IMR-90 (cell line): ENCODE data around the gene CTF1. TPM values are rescaled to one million over a fixed set of nuclear protein-coding genes. Genes with fewer than 3 reads are reported as not detected.

Experiments
- ATAC-seq: fragments of 200-7000 bp; cut with Tn5 transposase; 2 replicates; pipeline ENCODE4 v1.9.1; 2020; ENCODE audit warnings: low read depth, mild to moderate bottlenecking, moderate library complexity
- BruUV-seq: library from RNA; stranded (reverse); fragments of 400-500 nt; replicated peaks from 2 replicates; lab custom pipeline; 2021; lab: Mats Ljungman, UMichigan
- CTCF ChIA-PET: fragments of 300-600 bp; formaldehyde crosslinking; extraction: SDS; loops from one replicate; lab custom pipeline; 2021; ENCODE audit warnings: antibody characterized with exemption; lab: Yijun Ruan, JAX
- POLR2A ChIA-PET: fragments of 300-600 bp; sonication (Branson Sonifier 250); formaldehyde crosslinking; loops from one replicate; lab custom pipeline; 2022; ENCODE audit warnings: antibody characterized with exemption; ENCODE audit not compliant: unreplicated experiment; lab: Charles Lee
- DNase-seq: peaks from one replicate; pipeline ENCODE4 v3.0.0; 2013
- H2AFZ ChIP-seq: replicated peaks from 2 replicates; pipeline ENCODE3; 2013; ENCODE audit warnings: low read length, mild to moderate bottlenecking; ENCODE audit not compliant: poor library complexity
- H2AK5ac ChIP-seq: 2 replicates; pipeline ENCODE4 v1.6.1; 2013; ENCODE audit warnings: low read depth, low read length, inconsistent platforms
- H2AK9ac ChIP-seq: replicated peaks from 2 replicates; pipeline ENCODE3; 2013; ENCODE audit warnings: mild to moderate bottlenecking, low read depth, low read length, moderate library complexity; ENCODE audit not compliant: poor library complexity
- H2BK120ac ChIP-seq: 2 replicates; pipeline ENCODE4 v1.6.1; 2013; ENCODE audit warnings: low read depth, low read length, inconsistent platforms
- H2BK15ac ChIP-seq: 3 replicates; pipeline ENCODE4 v1.6.1; 2013; ENCODE audit warnings: low read depth, low read length, inconsistent platforms
- H2BK20ac ChIP-seq: 2 replicates; pipeline ENCODE4 v1.6.1; 2013; ENCODE audit warnings: low read depth, mild to moderate bottlenecking, inconsistent platforms, low read length, moderate library complexity
- H2BK5ac ChIP-seq: 2 replicates; pipeline ENCODE4 v1.6.1; 2013; ENCODE audit warnings: mild to moderate bottlenecking, low read depth, low read length, inconsistent platforms; ENCODE audit not compliant: poor library complexity, severe bottlenecking
- H3K14ac ChIP-seq: replicated peaks from 2 replicates; pipeline ENCODE4 v1.6.1; 2013; ENCODE audit warnings: low read depth, low read length, inconsistent platforms
- H3K18ac ChIP-seq: 2 replicates; pipeline ENCODE4 v1.6.1; 2013; ENCODE audit warnings: low read depth, low read length, control low read depth
- H3K23ac ChIP-seq: 2 replicates; pipeline ENCODE4 v1.6.1; 2013; ENCODE audit warnings: low read depth, low read length, inconsistent platforms
- H3K27ac ChIP-seq: 2 replicates; pipeline ENCODE4 v1.5.1; 2013; ENCODE audit warnings: mild to moderate bottlenecking, control low read depth, low read length; ENCODE audit not compliant: insufficient read depth
- H3K27me3 ChIP-seq: 2 replicates; pipeline ENCODE4 v1.6.1; 2013; ENCODE audit warnings: low read length; ENCODE audit not compliant: control insufficient read depth, insufficient read depth
- H3K36me3 ChIP-seq: 2 replicates; pipeline ENCODE4 v1.6.1; 2013; ENCODE audit warnings: low read length, mixed read lengths; ENCODE audit not compliant: control insufficient read depth, insufficient read depth
- H3K4ac ChIP-seq: 2 replicates; pipeline ENCODE4 v1.6.1; 2013; ENCODE audit warnings: low read depth, low read length, inconsistent platforms
- H3K4me1 ChIP-seq: 2 replicates; pipeline ENCODE4 v1.6.1; 2013; ENCODE audit warnings: low read length, mixed read lengths; ENCODE audit not compliant: control insufficient read depth, insufficient read depth
- H3K4me2 ChIP-seq: 2 replicates; pipeline ENCODE4 v1.6.1; 2013; ENCODE audit warnings: low read depth, mild to moderate bottlenecking, control low read depth, low read length, moderate library complexity
- H3K4me3 ChIP-seq: 2 replicates; pipeline ENCODE4 v1.5.1; 2013; ENCODE audit warnings: low read depth, mild to moderate bottlenecking, control low read depth, low read length, moderate library complexity; ENCODE audit not compliant: insufficient read depth
- H3K56ac ChIP-seq: 2 replicates; pipeline ENCODE4 v1.6.1; 2013; ENCODE audit warnings: low read length, inconsistent platforms; ENCODE audit not compliant: insufficient read depth; ENCODE audit errors: extremely low read depth
- H3K79me1 ChIP-seq, 2 experiments: 2 replicates each; pipeline ENCODE4 v1.6.1; 2013; ENCODE audit warnings: low read length in 2 of 2, inconsistent platforms in 1 of 2, low read depth in 1 of 2
- H3K9ac ChIP-seq: 2 replicates; pipeline ENCODE4 v1.6.1; 2013; ENCODE audit warnings: low read depth, low read length, control low read depth
- H3K9me1 ChIP-seq: 2 replicates; pipeline ENCODE4 v1.6.1; 2013; ENCODE audit warnings: low read length, inconsistent platforms; ENCODE audit not compliant: insufficient read depth
- H3K9me3 ChIP-seq: 2 replicates; pipeline ENCODE4 v1.6.1; 2013; ENCODE audit warnings: low read length; ENCODE audit not compliant: control insufficient read depth, insufficient read depth
- H4K20me1 ChIP-seq: 2 replicates; pipeline ENCODE4 v1.6.1; 2013; ENCODE audit warnings: low read length, inconsistent platforms; ENCODE audit not compliant: insufficient read depth
- H4K5ac ChIP-seq: 2 replicates; pipeline ENCODE4 v1.6.1; 2013; ENCODE audit warnings: mild to moderate bottlenecking, low read depth, low read length, control low read depth
- H4K8ac ChIP-seq, 2 experiments: 2 replicates each; pipeline ENCODE4 v1.6.1; 2013; ENCODE audit warnings: low read depth in 2 of 2, low read length in 2 of 2, control low read depth in 1 of 2, inconsistent platforms in 1 of 2
- H4K91ac ChIP-seq: 2 replicates; pipeline ENCODE4 v1.6.1; 2013; ENCODE audit warnings: low read depth, low read length, inconsistent platforms; ENCODE audit not compliant: insufficient read depth
- CEBPB ChIP-seq: IDR thresholded peaks from 2 replicates; pipeline ENCODE4 v1.6.1; 2012; ENCODE audit warnings: low read depth, low read length, improper control_type of control experiment
- WGBS, 2 experiments: methylation state at CpG; one replicate each; pipeline versions ENCODE4 v1.1.5 to v1.1.7; 2013; ENCODE audit warnings: missing lambda C conversion rate in 2 of 2; ENCODE audit not compliant: insufficient read length in 1 of 2; ENCODE audit errors: extremely low coverage in 2 of 2; 5-methylcytosine and 5-hydroxymethylcytosine counted together
- dilution Hi-C: fragments of 300-500 bp; cut with HindIII; formaldehyde crosslinking; loops from one replicate; pipeline ENCODE4 v1.14.3; 2018; ENCODE audit warnings: low sequenced_read_pairs; ENCODE audit not compliant: unreplicated experiment
- in situ Hi-C: fragments of 300-500 bp; cut with MboI; formaldehyde crosslinking; loops from 3 replicates; pipeline ENCODE4 v1.14.3; 2019; ENCODE audit warnings: low sequenced_read_pairs, inconsistent platforms, mixed read lengths
- intact Hi-C: fragments of 100-400 bp; cut with micrococcal nuclease; formaldehyde crosslinking; loops from 2 replicates; pipeline ENCODE4 v1.10.0; 2022
- polyA plus RNA-seq, 3 experiments: library from polyadenylated mRNA; depleted of rRNA; stranded (reverse); fragments of >200 nt; gene quantifications; 2 replicates each; pipeline ENCODE4 v1.2.3, GENCODE V29; 2012; ENCODE audit warnings: low replicate concordance in 1 of 3
- total RNA-seq: library from RNA; depleted of rRNA; stranded (reverse); fragments of >200 nt; gene quantifications from 2 replicates; pipeline ENCODE4 v1.2.3, GENCODE V29; 2012
- TF ChIP-seq, protein P1 (sequence below): fragments of 150-350 bp; IDR thresholded peaks from 2 replicates; pipeline ENCODE4 v1.6.1; 2017; ENCODE audit warnings: mild to moderate bottlenecking, antibody characterized with exemption, low read length, low read depth

CTF1 gene
- total and polyA plus RNA-seq, 2 of the 4 experiments (the other 2 are of a cell fraction) = 0.18 to 12.9 TPM

DNA sequence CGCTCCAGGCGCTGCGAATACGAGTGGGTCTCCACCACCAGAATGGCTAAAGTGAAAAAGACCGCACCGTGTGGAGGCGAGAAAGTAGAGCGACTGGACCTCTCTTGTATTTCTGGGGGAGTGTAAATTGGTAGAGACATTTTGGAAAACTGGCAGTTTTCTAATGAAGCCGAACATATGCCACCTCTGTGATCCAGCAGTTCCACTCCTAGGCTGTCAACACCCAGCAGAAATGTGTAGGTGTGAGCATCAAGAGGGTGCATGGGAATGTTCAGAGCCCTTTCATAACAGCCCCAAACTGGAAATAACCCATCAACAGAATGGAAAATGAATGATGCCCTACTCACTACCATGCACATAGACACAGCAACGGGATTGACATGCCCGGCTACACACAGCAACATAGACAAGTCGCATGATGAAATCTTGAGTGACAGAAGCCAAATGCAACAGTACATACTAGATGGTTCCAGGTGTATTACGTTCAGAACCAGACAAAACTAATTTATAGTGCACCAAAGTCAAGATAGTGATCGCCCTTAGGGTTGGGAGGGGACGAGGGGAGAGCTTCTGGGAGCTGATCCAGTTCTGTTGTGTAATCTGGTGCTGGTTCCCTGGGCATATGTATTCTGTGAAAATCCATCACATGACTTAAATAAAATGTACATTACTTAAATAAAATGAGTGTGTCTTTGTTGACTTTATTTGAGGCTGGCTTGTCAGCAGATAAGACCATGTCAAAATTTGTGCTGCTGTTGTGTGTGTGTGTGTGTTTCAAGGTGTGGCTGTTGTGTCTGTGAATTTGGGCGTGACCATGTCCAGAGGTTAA lies 1.7 kb upstream of the CTF1 start:
- Histone ChIP-seq H3K79me1 (peaks cover 8 to 54% of the 10 kb centered on the region in 2 experiments; a peak in 3 of 4 replicates), H4K8ac (peak overlapping the region; percentile 98 to 100), H2BK120ac (peak overlapping the region; percentile 98), H3K23ac (peak overlapping the region; percentile 77), H4K91ac (peak overlapping the region; percentile 96), H2BK20ac (peak overlapping the region; percentile 95), H3K4me3 (peak overlapping the region; percentile 50; the same call in 1 of the 2 replicates), H3K27ac (peak overlapping the region; percentile 99), H4K5ac (peak overlapping the region; percentile 92), H3K27me3 (no peaks in the 10 kb centered on the region), H3K4me2 (peak overlapping the region; percentile 92), H3K18ac (peak overlapping the region; percentile 82), H3K9ac (peak overlapping the region; percentile 56; the same call in 1 of the 2 replicates), H3K14ac (peak overlapping the region; percentile 77), H2AFZ (peak overlapping the region; percentile 100), H2BK5ac (peak overlapping the region; percentile 100), H3K36me3 (peaks cover 11% of the 10 kb centered on the region; the same call in 1 of the 2 replicates), H2AK9ac (peak overlapping the region; percentile 81), H3K9me3 (no peaks in the 10 kb centered on the region), H3K9me1 (peaks cover 25% of the 10 kb centered on the region), H4K20me1 (0 out of 2 replicates have a peak, but pooled peaks cover 5% of the 10 kb centered on the region), H3K4me1 (peaks cover 23% of the 10 kb centered on the region), H2AK5ac (peak overlapping the region; percentile 100), H3K56ac (peak overlapping the region; percentile 13; the same call in 1 of the 2 replicates), H3K4ac (peak overlapping the region; percentile 90), H2BK15ac (peak overlapping the region; percentile 98; the same call in 2 of the 3 replicates)
- no peak for ATAC-seq
- BruUV-seq = no TSS peak
- intact Hi-C loops = loop anchor here (2.0 kb wide), 1 partner anchor 20 kb away; no protein-coding TSS in a partner anchor
- no peak for DNase-seq
- dilution Hi-C loops = no loop called here
- TF ChIP-seq, protein P1, sequence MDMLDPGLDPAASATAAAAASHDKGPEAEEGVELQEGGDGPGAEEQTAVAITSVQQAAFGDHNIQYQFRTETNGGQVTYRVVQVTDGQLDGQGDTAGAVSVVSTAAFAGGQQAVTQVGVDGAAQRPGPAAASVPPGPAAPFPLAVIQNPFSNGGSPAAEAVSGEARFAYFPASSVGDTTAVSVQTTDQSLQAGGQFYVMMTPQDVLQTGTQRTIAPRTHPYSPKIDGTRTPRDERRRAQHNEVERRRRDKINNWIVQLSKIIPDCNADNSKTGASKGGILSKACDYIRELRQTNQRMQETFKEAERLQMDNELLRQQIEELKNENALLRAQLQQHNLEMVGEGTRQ = no peak
- 0 out of 2 replicates have a peak, but pooled peaks have one; percentile 12 for TF ChIP-seq CEBPB
- ChIA-PET CTCF (interaction anchor here (1.0 kb wide), 1 partner anchor 80 kb away, joined by 4 read pairs; no protein-coding TSS in a partner anchor), POLR2A (interaction anchor here (0.5 kb wide), 1 partner anchor 87 kb away, joined by 3 read pairs; no protein-coding TSS in a partner anchor)
- in situ Hi-C loops = no loop called here
- 58% methylated on average over 5 of the region's 16 CpGs; no CpG with 5 or more reads in 1 of the 2 experiments for WGBS, 2 experiments
